HepG2 (cell line): Measurements from ENCODE around the gene AGPAT3. TPM values are rescaled to one million over a fixed set of nuclear protein-coding genes. Genes with fewer than 3 reads are reported as not detected.

Experiments used
- ATAC-seq: fragments of 200-7000 bp; cut with Tn5 transposase; 3 replicates; pipeline ENCODE4 v1.9.1; 2020; ENCODE audit warnings: mild to moderate bottlenecking, moderate library complexity
- BruUV-seq: library from RNA; stranded (reverse); fragments of 400-500 nt; replicated peaks from 2 replicates; lab custom pipeline; 2021; lab: Mats Ljungman, UMichigan
- CTCF ChIA-PET: fragments of 300-600 bp; formaldehyde crosslinking; extraction: SDS; loops from one replicate; lab custom pipeline; 2021; ENCODE audit warnings: low total read pairs, inconsistent platforms, low intra/inter-chr PET ratio; lab: Yijun Ruan, JAX
- POLR2A ChIA-PET: fragments of 350-600 bp; sonication (Branson Sonifier 250); formaldehyde crosslinking; loops from one replicate; lab custom pipeline; 2020; ENCODE audit warnings: antibody characterized with exemption, inconsistent platforms; lab: Yijun Ruan, JAX
- DNase-seq: peaks from one replicate; pipeline ENCODE4 v3.0.0-alpha.2; 2015; ENCODE audit warnings: low spot score
- FAIRE-seq: peaks from 3 replicates; lab custom pipeline; 2011; peaks lifted over from hg19 to GRCh38; lab: Jason Lieb, UNC
- H2AFZ ChIP-seq: one replicate; pipeline ENCODE4 v1.6.1; 2011; ENCODE audit warnings: low read length, inconsistent platforms
- H3K27ac ChIP-seq: fragments of 300-600 bp; 3 replicates; pipeline ENCODE4 v1.8.0; 2011; ENCODE audit warnings: mixed run types, mild to moderate bottlenecking, mixed read lengths, low read length, inconsistent platforms; ENCODE audit not compliant: insufficient read depth; ENCODE audit errors: extremely low read length
- H3K27me3 ChIP-seq, 2 experiments: fragments of 200-600 bp in 1 of 2; 2 replicates in 1 of 2; 3 replicates in 1 of 2; pipeline versions ENCODE4 v1.6.0 to v1.8.0; 2011; ENCODE audit warnings: low read length in 2 of 2, mild to moderate bottlenecking in 2 of 2, moderate library complexity in 2 of 2, inconsistent platforms in 1 of 2; ENCODE audit not compliant: insufficient read depth in 2 of 2, control insufficient read depth in 1 of 2
- H3K36me3 ChIP-seq, 2 experiments: fragments of 200-600 bp in 1 of 2; replicated peaks in 1 of 2; 2 replicates in 1 of 2; 3 replicates in 1 of 2; pipeline versions ENCODE4 v1.5.1 to v1.8.0; 2011; ENCODE audit warnings: low read length in 2 of 2, inconsistent platforms in 1 of 2; ENCODE audit not compliant: insufficient read depth in 2 of 2, control insufficient read depth in 1 of 2
- H3K4me1 ChIP-seq: 2 replicates; pipeline ENCODE4 v1.5.1; 2012; ENCODE audit warnings: low read length, inconsistent platforms; ENCODE audit not compliant: insufficient read depth
- H3K4me2 ChIP-seq: 2 replicates; pipeline ENCODE4 v1.6.0; 2011; ENCODE audit warnings: low read depth, low read length, inconsistent platforms
- H3K4me3 ChIP-seq, 3 experiments: fragments of 200-600 bp in 1 of 3; sonication (generic), shearing (Covaris generic) in 1 of 3; replicated peaks in 1 of 3; 2 replicates each; pipeline ENCODE4 v1.5.1; 2011 to 2016; ENCODE audit warnings: low read length in 3 of 3, inconsistent platforms in 2 of 3, low read depth in 2 of 3, mild to moderate bottlenecking in 2 of 3, control low read depth in 1 of 3, mixed read lengths in 1 of 3; ENCODE audit not compliant: insufficient read depth in 1 of 3
- H3K79me2 ChIP-seq: one replicate; pipeline ENCODE4 v1.6.1; 2011; ENCODE audit warnings: low read length, inconsistent platforms; ENCODE audit not compliant: insufficient read depth
- H3K9ac ChIP-seq: 2 replicates; pipeline ENCODE4 v1.6.0; 2011; ENCODE audit warnings: mild to moderate bottlenecking, low read depth, low read length, inconsistent platforms; ENCODE audit not compliant: insufficient read depth
- H3K9me3 ChIP-seq: 2 replicates; pipeline ENCODE4 v1.5.1; 2012; ENCODE audit warnings: mild to moderate bottlenecking, low read length
- H4K20me1 ChIP-seq: 2 replicates; pipeline ENCODE4 v1.6.0; 2011; ENCODE audit warnings: inconsistent platforms, mild to moderate bottlenecking, low read length, moderate library complexity; ENCODE audit not compliant: insufficient read depth
- EZH2 ChIP-seq: conservative IDR thresholded peaks from 2 replicates; pipeline ENCODE4 v1.6.1; 2012; ENCODE audit warnings: mild to moderate bottlenecking, low read depth, low read length, moderate library complexity
- PRDM15 ChIP-seq: sonication (generic); formaldehyde crosslinking; IDR thresholded peaks from 2 replicates; pipeline ENCODE4 v1.4.0; 2020; ENCODE audit warnings: missing genetic modification reagents
- RNF2 ChIP-seq: fragments of 450-650 bp; conservative IDR thresholded peaks from 2 replicates; pipeline ENCODE4 v1.6.1; 2016; ENCODE audit warnings: low read depth
- ZNF30 ChIP-seq: sonication (generic); formaldehyde crosslinking; IDR thresholded peaks from 2 replicates; pipeline ENCODE4 v1.5.0; 2020; ENCODE audit warnings: mild to moderate bottlenecking, missing genetic modification reagents
- ZNF691 ChIP-seq: sonication (generic); formaldehyde crosslinking; IDR thresholded peaks from 2 replicates; pipeline ENCODE4 v1.4.0; 2020; ENCODE audit warnings: missing genetic modification reagents, low read depth, mild to moderate bottlenecking, borderline replicate concordance
- WGBS: methylation state at CpG from one replicate; pipeline ENCODE4 v1.1.6; 2017; ENCODE audit warnings: low lambda C conversion rate; 5-methylcytosine and 5-hydroxymethylcytosine counted together
- in situ Hi-C: cut with HindIII; loops from 2 replicates; pipeline ENCODE4 v1.10.0; 2017; ENCODE audit warnings: low pct_unique_long_range_greater_than_20kb; ENCODE audit not compliant: extremely low pct_ligation_motif_present
- intact Hi-C: fragments of 100-400 bp; cut with micrococcal nuclease; formaldehyde crosslinking; loops from one replicate; pipeline ENCODE4 v1.10.0; 2022; ENCODE audit not compliant: unreplicated experiment
- polyA plus RNA-seq, 8 experiments: library from polyadenylated mRNA; depleted of rRNA in 3 of 8; stranded (reverse) in 7 of 8; unstranded in 1 of 8; fragments of >200 nt; fragmentation: Illumina TruSeq in 4 of 8; extraction: Trizol in 4 of 8; gene quantifications; 2 replicates each; pipeline versions ENCODE4 v1.2.1 to v1.2.3, GENCODE V29; 2011 to 2016; ENCODE audit warnings: low read depth in 4 of 8, missing spikeins in 1 of 8, mixed read lengths in 1 of 8; ENCODE audit not compliant: insufficient read depth in 1 of 8
- total RNA-seq, 5 experiments: library from RNA; depleted of rRNA; stranded (reverse); fragments of >200 nt; fragmentation: Illumina TruSeq; extraction: Trizol; gene quantifications; 2 replicates each; pipeline ENCODE4 v1.2.3, GENCODE V29; 2016; ENCODE audit warnings: low read depth in 1 of 5
- TF ChIP-seq, protein P1 (sequence below): sonication (generic); formaldehyde crosslinking; IDR thresholded peaks from 2 replicates; pipeline ENCODE4 v1.8.0; 2022; ENCODE audit warnings: missing genetic modification reagents, mild to moderate bottlenecking, moderate library complexity, borderline replicate concordance

Gene AGPAT3
- total and polyA plus RNA-seq, 2 of the 13 experiments (the other 11 are each of a cell fraction or from before 2014, with no cell fraction given), result 32.2 to 54.4 TPM

- no peak for TF ChIP-seq EZH2
- TF ChIP-seq ZNF691 (CRISPR knock-in tag), result no peak
- TF ChIP-seq PRDM15, result no peak
- TF ChIP-seq ZNF30 (CRISPR knock-in tag), result no peak
- TF ChIP-seq, protein P1, sequence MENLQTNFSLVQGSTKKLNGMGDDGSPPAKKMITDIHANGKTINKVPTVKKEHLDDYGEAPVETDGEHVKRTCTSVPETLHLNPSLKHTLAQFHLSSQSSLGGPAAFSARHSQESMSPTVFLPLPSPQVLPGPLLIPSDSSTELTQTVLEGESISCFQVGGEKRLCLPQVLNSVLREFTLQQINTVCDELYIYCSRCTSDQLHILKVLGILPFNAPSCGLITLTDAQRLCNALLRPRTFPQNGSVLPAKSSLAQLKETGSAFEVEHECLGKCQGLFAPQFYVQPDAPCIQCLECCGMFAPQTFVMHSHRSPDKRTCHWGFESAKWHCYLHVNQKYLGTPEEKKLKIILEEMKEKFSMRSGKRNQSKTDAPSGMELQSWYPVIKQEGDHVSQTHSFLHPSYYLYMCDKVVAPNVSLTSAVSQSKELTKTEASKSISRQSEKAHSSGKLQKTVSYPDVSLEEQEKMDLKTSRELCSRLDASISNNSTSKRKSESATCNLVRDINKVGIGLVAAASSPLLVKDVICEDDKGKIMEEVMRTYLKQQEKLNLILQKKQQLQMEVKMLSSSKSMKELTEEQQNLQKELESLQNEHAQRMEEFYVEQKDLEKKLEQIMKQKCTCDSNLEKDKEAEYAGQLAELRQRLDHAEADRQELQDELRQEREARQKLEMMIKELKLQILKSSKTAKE (CRISPR knock-in tag), result no peak
- no peak for TF ChIP-seq RNF2
- ATAC-seq, result no peak
- no peaks in the 10 kb centered on the region for H3K27me3 ChIP-seq
- no peak overlapping the region for H3K9ac ChIP-seq
- no peaks in the 10 kb centered on the region for H3K79me2 ChIP-seq
- no peak overlapping the region for H3K4me3 ChIP-seq
- CTCF ChIA-PET, result no interaction called here
- POLR2A ChIA-PET, result no interaction called here
- FAIRE-seq, result no peak
- H3K9me3 ChIP-seq, result no peaks in the 10 kb centered on the region
- BruUV-seq, result no TSS peak
- no peak overlapping the region for H2AFZ ChIP-seq
- in situ Hi-C loops (no loop called here), intact Hi-C loops (no loop called here)
- DNase-seq, result no peak
- H3K27ac ChIP-seq, result no peak overlapping the region
- peaks cover 12% of the 10 kb centered on the region for H3K4me1 ChIP-seq
- 89% methylated on average over 9 of the region's 17 CpGs for WGBS
- no peak overlapping the region for H3K4me2 ChIP-seq
- H3K36me3 ChIP-seq, result peaks cover 13 to 46% of the 10 kb centered on the region in 2 experiments
- no peaks in the 10 kb centered on the region for H4K20me1 ChIP-seq
Observed at GRCh38 chr21:43969115-43969444, 104.1 kb downstream of the AGPAT3 start.
